ENCODE measurements around the gene RSU1.
A peak's percentile ranks its signal among the peaks of the same experiment; 100 is the strongest.

- TF ChIP-seq POLR2A (IDR thresholded peaks at IDR 0.05) (no peak), EP300 (IDR thresholded peaks at IDR 0.05) (peak in 1 of 2 donors; percentile 28)
- TF ChIP-seq, protein P1, sequence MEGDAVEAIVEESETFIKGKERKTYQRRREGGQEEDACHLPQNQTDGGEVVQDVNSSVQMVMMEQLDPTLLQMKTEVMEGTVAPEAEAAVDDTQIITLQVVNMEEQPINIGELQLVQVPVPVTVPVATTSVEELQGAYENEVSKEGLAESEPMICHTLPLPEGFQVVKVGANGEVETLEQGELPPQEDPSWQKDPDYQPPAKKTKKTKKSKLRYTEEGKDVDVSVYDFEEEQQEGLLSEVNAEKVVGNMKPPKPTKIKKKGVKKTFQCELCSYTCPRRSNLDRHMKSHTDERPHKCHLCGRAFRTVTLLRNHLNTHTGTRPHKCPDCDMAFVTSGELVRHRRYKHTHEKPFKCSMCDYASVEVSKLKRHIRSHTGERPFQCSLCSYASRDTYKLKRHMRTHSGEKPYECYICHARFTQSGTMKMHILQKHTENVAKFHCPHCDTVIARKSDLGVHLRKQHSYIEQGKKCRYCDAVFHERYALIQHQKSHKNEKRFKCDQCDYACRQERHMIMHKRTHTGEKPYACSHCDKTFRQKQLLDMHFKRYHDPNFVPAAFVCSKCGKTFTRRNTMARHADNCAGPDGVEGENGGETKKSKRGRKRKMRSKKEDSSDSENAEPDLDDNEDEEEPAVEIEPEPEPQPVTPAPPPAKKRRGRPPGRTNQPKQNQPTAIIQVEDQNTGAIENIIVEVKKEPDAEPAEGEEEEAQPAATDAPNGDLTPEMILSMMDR (IDR thresholded peaks at IDR 0.05), result no peak
These were observed 30.4 kb upstream of the RSU1 start for GRCh38 chr10:16847644-16848043.

Data from tibial nerve (tissue), 4 donors.